Raji (cell line): ENCODE data around the gene RAB11FIP4.

Experiments used
- POLR2A ChIP-seq: IDR thresholded peaks from 2 replicates; pipeline ENCODE4 v1.6.1; 2011; ENCODE audit warnings: low read depth, low read length, control low read depth; ENCODE audit not compliant: insufficient read depth

Gene RAB11FIP4

DNA sequence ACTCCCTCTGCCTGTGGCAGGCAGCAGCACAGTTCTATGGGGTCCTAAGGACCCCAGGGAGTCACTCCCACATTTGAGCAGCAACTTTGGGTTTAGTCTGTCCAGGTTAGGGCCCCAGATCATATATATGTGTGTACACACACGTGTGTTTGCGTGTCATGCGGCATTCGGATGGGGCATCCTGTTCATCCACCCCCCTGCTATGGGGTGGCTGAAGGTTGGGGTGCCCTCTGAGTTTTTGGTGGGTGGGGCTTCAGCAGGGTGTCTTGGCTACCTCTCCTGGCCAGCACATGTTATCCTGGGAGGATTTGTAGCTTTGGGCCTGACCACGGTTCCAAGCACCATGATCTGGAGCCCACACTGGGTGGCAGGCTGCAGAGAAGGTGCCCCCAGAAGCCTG, 100.7 kb downstream of the RAB11FIP4 start:
- TF ChIP-seq POLR2A, result no peak

- TF ChIP-seq POLR2A, result no peak
Observed at GRCh38 chr17:31492880-31493655, 101.6 kb downstream of the RAB11FIP4 start.

DNA sequence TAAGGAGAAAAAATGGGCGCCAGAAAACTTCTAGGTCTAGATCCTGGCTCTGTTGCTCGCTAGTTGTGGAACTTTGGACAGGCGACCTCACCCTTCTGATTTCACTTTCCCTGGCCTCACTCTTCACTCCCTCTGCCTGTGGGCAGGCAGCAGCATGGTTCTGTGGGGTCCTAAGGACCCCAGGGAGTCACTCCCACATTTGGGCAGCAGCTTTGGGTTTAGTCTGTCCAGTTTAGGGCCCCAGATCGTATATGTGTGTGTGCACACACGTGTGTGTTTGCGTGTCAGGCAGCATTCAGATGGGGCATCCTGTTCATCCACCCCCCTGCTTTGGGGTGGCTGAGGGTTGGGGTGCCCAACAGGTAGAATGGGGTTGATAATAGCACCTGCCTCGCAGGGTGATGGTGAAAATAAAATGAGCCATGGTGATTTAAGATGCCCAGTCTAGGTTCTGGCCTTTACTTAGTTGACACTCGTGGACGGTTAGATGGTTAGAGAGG, 102.2 kb downstream of the RAB11FIP4 start:
- TF ChIP-seq POLR2A, result no peak

DNA sequence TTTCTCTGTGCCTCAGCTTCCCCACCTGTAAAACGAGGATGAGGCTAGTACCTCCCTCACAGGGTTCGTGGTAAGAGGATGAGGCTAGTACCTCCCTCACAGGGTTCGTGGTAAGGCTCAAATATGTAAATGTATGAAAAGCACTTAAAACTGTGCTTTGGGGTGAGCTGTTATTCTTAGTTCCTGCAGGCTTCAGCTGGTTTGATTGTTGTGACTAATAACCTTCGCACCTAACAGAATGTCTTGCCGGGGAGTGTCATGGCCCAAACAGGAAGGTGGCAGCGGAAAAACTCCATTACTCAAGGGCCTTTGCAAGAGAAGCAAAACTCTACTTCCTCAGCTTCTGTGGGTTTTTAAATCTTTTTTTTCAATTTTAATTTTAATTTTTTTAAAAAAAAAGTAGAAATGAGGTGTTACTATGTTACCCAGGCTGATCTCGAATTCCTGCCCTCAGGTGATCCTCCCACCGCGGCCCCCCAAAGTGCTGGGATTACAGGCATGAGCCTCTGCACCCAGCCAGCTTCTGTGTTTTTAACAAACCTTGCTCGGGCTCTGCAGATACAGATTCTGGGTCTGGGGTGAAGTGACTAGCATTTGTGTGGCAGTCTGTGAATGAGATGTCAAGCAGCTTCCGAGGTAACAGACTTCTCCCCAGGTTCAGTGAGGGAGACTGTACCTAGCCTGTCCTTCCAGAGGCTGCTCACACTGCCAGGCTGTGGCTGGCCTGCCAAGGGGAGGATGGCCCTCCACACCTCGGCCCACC, 103.0 kb downstream of the RAB11FIP4 start:
- TF ChIP-seq POLR2A, result peak; percentile 41; the same call in 1 of the 2 replicates

- no peak; the same call in 1 of the 2 replicates for TF ChIP-seq POLR2A
Observed at GRCh38 chr17:31495022-31495885, 103.8 kb downstream of the RAB11FIP4 start.

- TF ChIP-seq POLR2A, result no peak
Observed at GRCh38 chr17:31496097-31496496, 104.6 kb downstream of the RAB11FIP4 start.

DNA sequence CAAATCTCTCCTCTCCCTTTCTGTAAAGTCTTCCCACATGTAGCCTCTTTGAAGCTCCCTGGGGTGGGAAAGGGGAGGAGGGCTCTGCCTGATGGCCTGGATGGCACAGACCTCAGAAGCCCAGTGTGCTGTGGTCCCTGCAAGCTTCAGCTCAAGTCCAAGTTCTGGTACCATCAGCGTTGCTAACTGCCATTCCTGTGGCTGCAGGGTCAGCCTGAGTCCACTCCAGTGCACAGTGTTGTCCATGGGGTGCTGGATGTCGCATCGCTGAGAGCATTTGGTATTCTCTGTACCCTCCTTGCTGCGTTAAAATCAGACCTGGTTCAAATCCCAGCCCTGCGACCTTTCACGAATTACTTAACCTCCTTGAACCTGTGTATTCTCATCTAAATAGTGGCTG, 105.1 kb downstream of the RAB11FIP4 start:
- TF ChIP-seq POLR2A, result no peak

DNA sequence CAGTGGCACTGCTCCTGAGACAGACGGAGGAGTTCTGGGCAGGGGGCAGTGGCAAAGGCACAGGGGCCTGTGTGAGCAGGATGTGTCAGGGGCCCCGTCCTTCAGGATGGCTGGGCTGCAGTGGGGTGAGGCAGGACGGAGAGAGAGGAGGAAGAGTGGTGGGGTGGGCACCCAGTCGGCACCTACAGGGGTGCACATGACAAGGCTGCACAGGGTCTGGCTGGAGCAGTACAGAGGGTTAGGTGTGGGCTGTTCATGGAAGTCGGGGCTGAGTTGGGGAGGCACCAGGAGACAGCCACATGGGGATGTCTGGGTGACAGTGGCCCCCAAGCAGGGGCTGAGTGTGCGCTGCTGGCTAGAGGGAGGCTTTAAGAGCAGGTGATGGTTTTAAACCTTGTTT, 106.0 kb downstream of the RAB11FIP4 start:
- no peak for TF ChIP-seq POLR2A

- TF ChIP-seq POLR2A, result no peak
Observed at GRCh38 chr17:31497994-31498826, 106.7 kb downstream of the RAB11FIP4 start.

- no peak for TF ChIP-seq POLR2A
Observed at GRCh38 chr17:31499771-31500554, 108.5 kb downstream of the RAB11FIP4 start.

GRCh38 chr17:31506517-31506916, 115.0 kb downstream of the RAB11FIP4 start:
- no peak for TF ChIP-seq POLR2A

DNA sequence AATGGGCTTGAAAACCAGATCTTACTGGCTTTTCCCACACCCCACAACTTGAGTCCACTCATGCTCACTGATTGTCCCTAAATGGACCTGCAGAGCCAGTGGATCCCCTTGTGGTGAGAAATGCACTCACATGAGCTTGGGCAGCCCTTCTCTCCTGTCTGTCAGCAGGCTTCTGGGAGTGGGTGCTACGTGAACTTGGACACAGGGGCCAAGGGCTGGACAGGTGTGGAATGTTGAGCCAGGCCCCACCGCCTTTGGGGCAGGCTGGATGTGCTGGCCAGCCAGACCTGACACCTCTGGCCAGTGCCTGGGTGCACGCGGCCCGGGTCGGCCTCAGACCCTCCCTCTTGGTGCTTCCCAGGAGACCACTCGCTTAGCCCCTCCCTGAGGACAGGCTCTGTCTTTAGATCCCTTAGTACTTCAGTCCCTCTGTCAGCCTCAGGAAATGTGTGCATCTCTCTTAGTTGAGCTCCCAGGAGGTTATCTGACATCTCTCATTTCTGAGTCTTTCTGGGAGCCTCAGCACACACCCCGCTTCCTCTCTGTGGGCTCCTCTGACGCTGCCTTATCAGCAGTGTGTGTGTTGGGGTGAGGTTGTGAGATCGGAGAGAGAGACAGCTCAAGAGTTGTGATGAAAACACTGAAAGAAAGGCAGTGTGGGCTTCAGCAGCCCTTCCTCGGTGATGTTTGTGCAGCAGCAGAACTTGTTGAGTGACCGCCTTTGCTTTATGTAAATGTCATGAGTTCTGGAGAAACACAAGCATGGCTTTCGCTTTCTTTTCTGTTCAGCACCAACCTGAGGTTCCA, 117.0 kb downstream of the RAB11FIP4 start:
- TF ChIP-seq POLR2A, result peak; percentile 65
